Measurements from ENCODE around the gene ENGASE.

The ENGASE gene

DNA sequence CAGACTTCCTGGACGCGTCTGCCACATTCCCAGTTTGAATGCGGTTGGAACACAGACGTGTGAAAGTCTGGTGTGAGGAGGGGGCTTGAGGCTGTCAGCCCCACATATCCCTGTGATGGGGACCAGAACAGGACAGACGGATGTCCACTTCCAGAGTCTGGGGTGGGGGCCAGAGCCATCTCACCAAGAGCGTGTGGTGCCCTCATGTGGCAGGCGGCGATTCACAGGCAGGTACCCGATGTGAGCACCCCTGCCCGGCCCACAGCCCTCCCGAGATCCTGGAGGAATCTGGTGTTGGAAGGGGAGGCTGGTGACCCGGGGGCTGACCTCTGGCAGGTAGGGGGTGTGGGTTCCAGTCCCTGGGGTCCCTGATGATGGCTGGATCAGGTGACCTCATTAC is 51.5 kb downstream of the ENGASE start:
- no peak for DNase-seq (ENCODE audit: low read depth)
- no peak overlapping the region for H3K4me3 ChIP-seq (ENCODE audit: low read depth, low read length)

DNA sequence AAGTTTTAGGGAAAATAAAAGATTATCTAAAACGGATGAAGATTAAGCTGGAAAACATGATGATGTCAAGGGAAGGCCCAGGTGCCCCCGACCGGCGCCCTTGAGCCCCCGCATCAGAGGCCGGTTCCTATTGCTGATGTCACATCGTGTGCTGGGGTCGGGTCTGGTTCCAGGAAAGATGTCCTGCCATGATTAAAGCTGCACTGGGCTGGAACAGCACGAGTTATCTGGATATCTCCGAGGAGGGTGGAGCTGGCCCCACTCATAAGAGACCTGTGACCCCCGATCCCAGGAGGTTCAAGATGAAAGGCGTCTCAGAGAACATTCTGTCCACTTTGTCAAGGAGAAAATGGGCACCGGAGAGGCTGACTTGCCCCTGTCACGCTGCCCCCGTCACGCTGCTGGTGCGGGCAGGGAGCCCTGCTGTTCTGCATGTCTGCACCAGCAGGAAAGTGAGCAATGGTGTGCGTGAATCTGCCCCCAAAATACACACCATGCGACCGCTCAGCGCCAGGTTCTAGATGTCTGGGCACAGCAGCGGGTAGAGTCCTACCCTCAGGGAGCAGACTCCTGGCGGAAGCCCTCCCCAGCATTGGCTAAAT is 53.0 kb downstream of the ENGASE start:
- no peak for DNase-seq (ENCODE audit: low read depth)
- H3K4me3 ChIP-seq (ENCODE audit: low read depth, low read length), result no peak overlapping the region

DNA sequence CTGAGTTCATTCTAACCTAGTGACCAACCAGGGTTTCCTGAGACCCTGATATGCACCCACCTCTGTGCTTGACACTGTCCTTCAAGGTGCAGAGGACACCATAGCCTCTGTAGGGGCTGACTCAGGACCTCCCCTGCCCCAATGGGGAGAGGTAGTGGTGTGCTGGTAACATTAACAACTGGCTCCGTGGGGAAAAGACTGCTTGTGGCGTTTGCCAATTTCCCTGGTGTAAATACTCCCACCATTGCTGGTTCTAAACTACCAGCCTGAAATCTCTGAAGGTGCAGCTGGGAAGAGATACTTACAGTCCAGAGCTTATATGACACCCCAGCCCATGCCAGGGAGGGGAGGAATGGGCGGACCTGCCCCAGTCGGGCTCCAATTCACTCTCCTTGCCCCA is 54.9 kb downstream of the ENGASE start:
- no peak overlapping the region for H3K4me3 ChIP-seq (ENCODE audit: low read depth, low read length)

DNA sequence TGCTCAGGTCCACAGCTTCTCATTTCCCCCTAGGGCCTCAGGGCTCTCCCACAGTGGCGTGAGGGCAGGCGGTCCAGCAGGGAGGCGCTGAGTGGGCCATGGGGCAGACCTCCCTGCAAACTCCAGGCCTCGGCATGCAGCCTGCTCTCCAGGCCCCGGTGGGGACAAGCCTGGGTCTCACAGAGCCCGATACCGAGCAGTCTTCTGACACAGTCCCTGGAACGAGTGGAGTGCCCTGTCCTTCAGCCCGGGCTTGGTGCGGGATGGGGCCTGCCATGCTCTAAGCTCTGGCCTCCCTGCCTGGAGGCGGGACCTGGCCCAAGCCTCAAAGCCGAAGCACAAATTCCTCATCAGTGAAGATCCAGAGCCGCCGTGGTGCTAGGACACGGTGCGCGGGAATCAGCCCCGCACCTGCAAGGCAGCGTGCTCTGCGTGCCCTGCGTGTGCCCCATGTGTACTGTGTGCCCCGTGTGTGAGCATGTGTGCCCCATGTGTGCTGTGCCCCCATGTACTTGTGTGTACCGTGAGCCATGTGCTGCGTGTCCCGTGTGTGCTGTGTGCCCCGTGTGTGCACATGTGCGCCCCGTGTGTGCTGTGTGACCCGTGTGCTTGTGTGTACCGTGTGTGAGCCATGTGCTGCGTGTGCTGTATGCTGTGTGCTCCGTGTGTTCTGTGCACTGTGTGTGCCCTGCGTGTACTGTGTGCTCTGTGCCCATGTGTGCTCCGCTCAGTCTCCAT is 56.1 kb downstream of the ENGASE start:
- DNase-seq (ENCODE audit: low read depth), result no peak
- no peak overlapping the region for H3K4me3 ChIP-seq (ENCODE audit: low read depth, low read length)

More for the DNA sequence above, 54.9 kb downstream of the ENGASE start:
- DNase-seq (ENCODE audit: low read depth), result no peak

DNA sequence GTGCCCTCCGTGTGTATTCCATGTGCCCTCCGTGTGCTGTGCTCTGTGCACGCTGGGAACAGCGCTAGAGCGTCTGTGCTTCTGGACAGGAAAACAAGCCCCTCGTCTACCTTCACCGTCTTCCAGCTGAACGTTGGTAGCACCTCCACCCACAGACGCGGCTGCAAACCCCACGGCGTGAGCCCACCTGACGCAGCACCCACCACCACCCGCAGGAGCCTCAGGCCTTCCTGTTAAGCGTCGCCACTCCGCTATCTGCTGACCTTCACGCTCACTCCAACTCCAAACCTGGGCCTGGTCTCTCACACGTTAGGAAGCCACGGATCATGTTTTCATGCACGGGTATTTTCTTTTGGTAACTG is 56.6 kb downstream of the ENGASE start:
- H3K4me3 ChIP-seq (ENCODE audit: low read depth, low read length), result no peak overlapping the region
- DNase-seq (ENCODE audit: low read depth), result no peak

DNA sequence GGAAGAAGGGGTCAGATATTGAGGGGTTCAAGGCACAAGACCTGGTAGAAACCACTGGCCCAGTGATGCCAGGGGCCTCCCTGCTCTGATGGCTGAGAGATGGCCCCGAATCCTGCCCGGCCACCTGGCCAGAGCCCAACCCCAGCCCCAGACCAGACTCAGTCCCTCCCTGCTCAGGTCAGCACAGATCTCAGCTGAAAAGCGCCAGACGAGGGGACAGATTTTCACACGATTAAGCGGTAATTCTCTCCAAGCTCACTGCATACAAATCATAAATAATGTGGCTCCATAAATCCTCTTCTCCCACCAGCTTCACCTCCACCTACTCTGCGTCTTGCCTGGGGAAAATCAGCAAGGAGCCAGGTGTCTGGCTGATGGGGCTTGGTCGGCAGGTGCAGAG is 57.1 kb downstream of the ENGASE start:
- no peak overlapping the region for H3K4me3 ChIP-seq (ENCODE audit: low read depth, low read length)
- no peak for DNase-seq (ENCODE audit: low read depth)

DNA sequence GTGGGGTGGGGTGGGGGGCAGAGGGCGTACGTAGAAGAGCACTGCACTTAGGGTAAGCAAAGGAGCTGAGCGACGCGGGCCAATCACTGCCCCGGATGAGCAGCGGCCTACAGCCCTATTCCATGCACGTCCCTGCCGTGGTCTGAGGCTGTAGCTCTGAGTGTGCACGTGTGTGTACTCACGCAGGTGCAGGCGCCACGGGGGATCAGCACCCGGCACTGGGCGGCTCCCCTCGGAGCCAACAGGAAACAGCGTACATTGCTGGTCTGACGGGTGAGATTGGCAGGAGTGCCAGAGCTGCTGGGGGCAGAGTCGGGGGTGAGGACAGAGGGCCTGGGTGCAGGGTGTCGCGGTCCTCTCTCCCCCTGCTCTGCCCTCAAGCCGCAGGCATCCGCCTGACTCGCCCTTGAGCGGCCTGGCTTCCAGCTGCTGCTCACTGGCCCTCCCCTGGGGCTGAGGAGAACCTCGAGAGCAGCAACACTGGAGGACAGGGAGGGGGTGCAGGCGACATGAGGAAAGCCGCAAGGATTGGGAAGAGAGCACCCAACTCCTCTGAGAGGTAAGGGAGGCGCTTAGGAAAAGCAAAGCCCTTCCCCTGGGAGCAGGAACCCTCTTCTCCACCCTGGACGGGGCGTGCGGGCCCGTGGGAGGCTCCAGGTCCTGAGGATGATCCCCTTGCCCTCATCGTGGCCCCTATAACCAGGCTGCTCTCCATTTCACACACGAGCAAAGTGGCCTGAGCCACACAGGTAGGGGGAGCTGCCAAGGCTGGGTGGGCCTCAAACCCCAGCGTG is 57.8 kb downstream of the ENGASE start:
- H3K4me3 ChIP-seq (ENCODE audit: low read depth, low read length), result no peak overlapping the region
- no peak for DNase-seq (ENCODE audit: low read depth)

DNA sequence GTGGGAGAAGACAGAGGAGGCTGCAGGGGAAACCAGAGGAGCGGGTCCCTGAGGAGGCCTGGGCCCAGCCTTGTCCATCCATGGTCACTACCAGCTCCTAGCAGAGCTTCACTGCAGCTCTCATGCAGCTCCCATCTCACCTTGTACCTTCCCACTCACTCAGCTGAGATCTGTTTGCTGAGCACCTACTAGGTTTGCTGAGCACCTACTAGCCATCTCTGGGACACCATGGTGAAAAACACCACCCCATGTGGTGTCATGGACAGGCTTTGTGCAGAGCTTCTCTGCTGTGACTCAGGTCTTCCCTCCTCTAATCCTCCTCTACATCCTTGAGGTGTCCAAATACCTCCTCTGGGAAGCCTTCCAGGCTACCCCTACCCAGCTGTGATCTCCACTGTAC is 58.6 kb downstream of the ENGASE start:
- no peak overlapping the region for H3K4me3 ChIP-seq (ENCODE audit: low read depth, low read length)
- DNase-seq (ENCODE audit: low read depth), result no peak

DNA sequence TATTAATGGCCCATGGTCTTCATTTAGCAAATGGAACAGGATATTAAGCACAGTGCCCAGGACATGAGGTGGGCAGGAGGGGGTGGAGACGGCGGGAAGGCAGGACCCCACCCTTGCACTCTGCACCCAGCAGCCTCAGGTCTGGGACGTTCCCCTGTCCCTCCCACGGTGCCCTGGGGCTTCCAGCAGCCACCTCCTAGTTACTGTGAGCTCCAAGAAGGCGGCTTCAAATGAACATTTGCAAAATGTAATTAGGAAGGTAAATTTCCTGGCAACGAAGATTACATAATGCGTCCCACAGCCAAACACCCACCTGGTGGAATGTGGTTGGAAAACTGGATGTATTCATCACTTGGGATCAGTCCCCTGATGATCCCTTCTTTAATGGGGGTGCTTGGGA is 59.4 kb downstream of the ENGASE start:
- H3K4me3 ChIP-seq (ENCODE audit: low read depth, low read length), result no peak overlapping the region
- no peak for DNase-seq (ENCODE audit: low read depth)

DNA sequence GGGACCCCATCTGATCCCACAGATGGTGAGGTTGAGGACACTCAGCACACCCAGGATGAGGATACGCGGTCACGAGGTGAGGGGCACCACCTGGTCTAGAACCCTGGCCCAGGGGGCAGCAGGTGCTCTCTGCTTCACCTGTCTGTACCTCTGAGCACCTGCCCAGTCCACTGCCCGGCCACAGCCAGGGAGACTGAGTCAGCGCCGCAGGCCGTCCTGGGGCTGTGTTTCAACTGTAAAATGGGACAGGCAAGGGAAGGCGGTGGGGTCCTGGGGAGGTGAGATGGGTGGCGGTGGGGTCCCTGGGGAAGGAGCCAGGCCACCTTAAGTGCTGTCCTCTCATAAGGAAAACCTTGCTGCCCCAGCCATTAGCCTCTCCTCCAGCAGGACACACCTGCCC is 60.4 kb downstream of the ENGASE start:
- DNase-seq (ENCODE audit: low read depth), result no peak
- H3K4me3 ChIP-seq (ENCODE audit: low read depth, low read length), result no peak overlapping the region

DNA sequence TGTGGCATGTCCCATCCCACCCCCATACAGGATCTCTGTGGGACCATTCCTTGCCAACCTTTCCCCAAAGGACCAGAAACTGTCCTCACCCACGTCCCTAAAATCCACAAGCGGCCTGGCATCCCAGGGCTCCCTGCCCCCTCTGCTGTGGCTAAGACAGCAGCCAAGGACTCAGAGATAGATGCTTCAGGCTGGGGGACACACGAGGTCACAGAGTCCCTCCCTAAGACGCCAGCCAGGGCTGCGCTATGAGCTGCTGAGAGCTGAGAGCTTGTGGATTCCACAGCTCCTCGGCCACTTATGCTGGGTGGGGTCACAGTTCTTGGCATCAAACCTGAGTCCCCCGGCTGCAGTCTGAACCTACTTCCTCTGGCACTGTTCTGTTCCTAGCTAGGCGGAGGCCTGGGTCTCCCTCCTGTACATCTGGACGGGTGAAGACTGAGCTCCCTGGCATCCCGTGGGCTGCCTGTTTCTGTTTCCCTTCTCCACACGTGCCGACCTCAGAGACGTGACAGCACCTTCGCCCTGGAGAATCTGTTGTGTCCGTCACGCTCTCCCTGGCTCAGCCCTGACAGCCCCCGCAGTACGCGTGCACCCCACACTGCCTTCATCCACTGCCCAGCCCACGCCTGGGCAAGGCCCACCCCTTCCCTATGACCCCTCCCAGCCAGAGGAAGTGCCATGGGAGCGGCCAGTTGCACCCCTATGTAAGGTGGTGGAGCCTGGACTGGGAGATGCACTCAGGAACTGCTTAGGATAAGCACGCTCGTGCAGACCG is 61.2 kb downstream of the ENGASE start:
- DNase-seq (ENCODE audit: low read depth), result no peak
- no peak overlapping the region for H3K4me3 ChIP-seq (ENCODE audit: low read depth, low read length)
